K562 (cell line): ENCODE results near the gene FASTK. TPM values are rescaled to one million over a fixed set of nuclear protein-coding genes. Genes with fewer than 3 reads are reported as not detected.

Source experiments
- BRD4 ChIP-seq: fragments of 200-600 bp; sonication (generic); IDR thresholded peaks from 2 replicates; pipeline ENCODE4 v1.6.1; 2017; ENCODE audit warnings: inconsistent platforms
- CBX3 ChIP-seq, 2 experiments: IDR thresholded peaks; 1 replicate in 1 of 2; 2 replicates in 1 of 2; pipeline ENCODE4 v1.6.1; 2012; ENCODE audit warnings: inconsistent platforms in 2 of 2, low read length in 2 of 2, borderline replicate concordance in 1 of 2, control low read depth in 1 of 2
- DDX20 ChIP-seq: fragments of 450-650 bp; IDR thresholded peaks from 2 replicates; pipeline ENCODE4 v1.6.1; 2016; ENCODE audit warnings: missing genetic modification characterization, low read depth, mild to moderate bottlenecking, missing compliant biosample characterization, moderate library complexity
- GABPB1 ChIP-seq: sonication (generic); formaldehyde crosslinking; IDR thresholded peaks from 2 replicates; pipeline ENCODE4 v1.8.0; 2022; ENCODE audit warnings: mild to moderate bottlenecking, missing genetic modification reagents
- MAFK ChIP-seq: IDR thresholded peaks from 2 replicates; pipeline ENCODE4 v1.6.1; 2011; ENCODE audit warnings: low read length, improper control_type of control experiment
- NFXL1 ChIP-seq: fragments of 450-650 bp; formaldehyde crosslinking; IDR thresholded peaks from 2 replicates; pipeline ENCODE4 v1.4.0; 2021; ENCODE audit warnings: mild to moderate bottlenecking
- PBX2 ChIP-seq, 2 experiments: IDR thresholded peaks in 1 of 2; conservative IDR thresholded peaks in 1 of 2; 2 replicates each; pipeline ENCODE4 v1.6.1; 2016; ENCODE audit warnings: low read depth in 2 of 2, mild to moderate bottlenecking in 1 of 2, missing compliant biosample characterization in 1 of 2, missing genetic modification characterization in 1 of 2, moderate library complexity in 1 of 2
- RAD51 ChIP-seq: fragments of 450-650 bp; IDR thresholded peaks from 2 replicates; pipeline ENCODE4 v1.7.1; 2016; ENCODE audit warnings: low read depth, mild to moderate bottlenecking, borderline replicate concordance
- RBBP5 ChIP-seq: fragments of 200-600 bp; sonication (generic); IDR thresholded peaks from 2 replicates; pipeline ENCODE4 v1.6.1; 2012; ENCODE audit warnings: borderline replicate concordance, mild to moderate bottlenecking, low read length, control low read depth, inconsistent platforms; ENCODE audit not compliant: insufficient read depth, poor library complexity, severe bottlenecking
- ZNF76 ChIP-seq: fragments of 250-450 bp; sonication (Bioruptor Pico); IDR thresholded peaks from 2 replicates; pipeline ENCODE4 v1.4.0; 2020; ENCODE audit warnings: mild to moderate bottlenecking, moderate library complexity, borderline replicate concordance
- ZNF79 ChIP-seq: fragments of 250-450 bp; sonication (Bioruptor Pico); IDR thresholded peaks from 2 replicates; pipeline ENCODE4 v1.4.0; 2020; ENCODE audit warnings: low read depth, mild to moderate bottlenecking, moderate library complexity
- polyA plus RNA-seq, 8 experiments: library from polyadenylated mRNA; depleted of rRNA in 4 of 8; stranded (reverse) in 5 of 8; unstranded in 3 of 8; fragments of >200 nt; fragmentation: Nextera tagmentation in 2 of 8; fragmentation: Illumina TruSeq in 1 of 8; extraction: Ambion mirVana in 2 of 8; extraction: Trizol in 1 of 8; gene quantifications; 2 replicates each; pipeline versions ENCODE4 v1.2.1 to v1.2.3, GENCODE V29; 2011 to 2014; ENCODE audit warnings: inconsistent platforms in 1 of 8, missing spikeins in 1 of 8
- total RNA-seq, 7 experiments: library from RNA; depleted of rRNA in 6 of 7; stranded (reverse); fragments of >200 nt in 6 of 7; fragmentation: Illumina TruSeq in 2 of 7; extraction: Trizol in 2 of 7; gene quantifications; 2 replicates each; pipeline versions ENCODE4 v1.2.1 to v1.2.3, GENCODE V29; 2011 to 2021; ENCODE audit warnings: low replicate concordance in 1 of 7
- TF ChIP-seq, protein P1 (sequence below): sonication (generic); formaldehyde crosslinking; IDR thresholded peaks from 2 replicates; pipeline ENCODE4 v1.8.0; 2023; ENCODE audit warnings: mild to moderate bottlenecking, missing genetic modification reagents
- TF ChIP-seq, protein P2 (sequence below), 2 experiments: fragments of 450-650 bp; IDR thresholded peaks; 2 replicates each; pipeline ENCODE4 v1.6.1; 2018; ENCODE audit warnings: mild to moderate bottlenecking in 2 of 2, low read depth in 1 of 2; ENCODE audit not compliant: partially characterized antibody in 2 of 2

Gene FASTK
- total and polyA plus RNA-seq, 9 of the 15 experiments (the other 6 are each of a cell fraction or from before 2014, with no cell fraction given), result 0.51 to 150 (median 48.2) TPM

DNA sequence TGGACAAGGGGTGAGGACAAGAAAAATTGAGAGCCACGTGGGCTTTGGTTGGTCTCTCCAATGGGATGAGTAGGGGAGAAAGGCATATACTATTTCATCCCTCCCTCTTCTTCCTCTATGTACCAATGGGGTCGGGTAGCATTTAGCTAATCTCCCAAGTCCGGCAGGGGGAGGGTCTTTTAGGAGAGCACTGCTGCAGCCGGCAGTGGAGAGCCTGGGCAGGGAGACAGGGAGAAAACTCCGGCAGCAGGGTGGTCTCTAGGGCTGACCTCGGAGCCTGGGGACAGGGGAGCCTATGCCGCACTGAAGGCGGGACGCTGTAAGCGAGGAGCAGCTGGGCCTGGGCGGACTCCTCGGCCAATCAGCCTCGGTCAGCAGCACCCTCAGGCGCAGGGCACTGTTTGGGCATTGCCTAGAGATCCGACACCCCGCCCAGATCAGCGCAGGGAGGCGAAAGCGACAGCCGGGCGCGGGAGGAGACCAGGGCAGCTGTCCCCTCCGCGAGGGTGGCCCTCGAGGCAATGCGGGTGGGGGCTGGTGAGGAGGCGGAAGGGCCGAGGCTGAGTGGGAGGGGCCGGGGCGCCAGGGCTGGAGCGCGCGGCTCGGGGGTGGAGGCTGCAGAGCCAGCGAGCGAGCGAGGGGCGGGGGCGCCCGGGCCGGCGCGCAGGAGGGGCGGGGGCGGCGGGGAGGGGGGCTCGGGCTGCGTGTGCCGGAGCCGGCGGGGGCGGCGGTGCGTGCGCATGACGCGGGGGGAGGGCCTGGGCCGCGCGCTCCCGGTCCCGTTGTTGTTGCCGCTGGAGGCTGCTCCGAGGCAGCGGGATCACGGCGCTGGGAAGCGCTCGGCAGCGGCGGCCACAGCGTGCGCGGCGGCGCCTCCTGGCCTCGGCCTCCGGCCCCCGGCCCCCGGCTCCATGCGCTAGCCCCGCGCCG lies 5.3 kb upstream of the FASTK start, which contains the start of gene AGAP3 (continued):
- peak; percentile 73 for TF ChIP-seq RBBP5
- TF ChIP-seq, protein P1, sequence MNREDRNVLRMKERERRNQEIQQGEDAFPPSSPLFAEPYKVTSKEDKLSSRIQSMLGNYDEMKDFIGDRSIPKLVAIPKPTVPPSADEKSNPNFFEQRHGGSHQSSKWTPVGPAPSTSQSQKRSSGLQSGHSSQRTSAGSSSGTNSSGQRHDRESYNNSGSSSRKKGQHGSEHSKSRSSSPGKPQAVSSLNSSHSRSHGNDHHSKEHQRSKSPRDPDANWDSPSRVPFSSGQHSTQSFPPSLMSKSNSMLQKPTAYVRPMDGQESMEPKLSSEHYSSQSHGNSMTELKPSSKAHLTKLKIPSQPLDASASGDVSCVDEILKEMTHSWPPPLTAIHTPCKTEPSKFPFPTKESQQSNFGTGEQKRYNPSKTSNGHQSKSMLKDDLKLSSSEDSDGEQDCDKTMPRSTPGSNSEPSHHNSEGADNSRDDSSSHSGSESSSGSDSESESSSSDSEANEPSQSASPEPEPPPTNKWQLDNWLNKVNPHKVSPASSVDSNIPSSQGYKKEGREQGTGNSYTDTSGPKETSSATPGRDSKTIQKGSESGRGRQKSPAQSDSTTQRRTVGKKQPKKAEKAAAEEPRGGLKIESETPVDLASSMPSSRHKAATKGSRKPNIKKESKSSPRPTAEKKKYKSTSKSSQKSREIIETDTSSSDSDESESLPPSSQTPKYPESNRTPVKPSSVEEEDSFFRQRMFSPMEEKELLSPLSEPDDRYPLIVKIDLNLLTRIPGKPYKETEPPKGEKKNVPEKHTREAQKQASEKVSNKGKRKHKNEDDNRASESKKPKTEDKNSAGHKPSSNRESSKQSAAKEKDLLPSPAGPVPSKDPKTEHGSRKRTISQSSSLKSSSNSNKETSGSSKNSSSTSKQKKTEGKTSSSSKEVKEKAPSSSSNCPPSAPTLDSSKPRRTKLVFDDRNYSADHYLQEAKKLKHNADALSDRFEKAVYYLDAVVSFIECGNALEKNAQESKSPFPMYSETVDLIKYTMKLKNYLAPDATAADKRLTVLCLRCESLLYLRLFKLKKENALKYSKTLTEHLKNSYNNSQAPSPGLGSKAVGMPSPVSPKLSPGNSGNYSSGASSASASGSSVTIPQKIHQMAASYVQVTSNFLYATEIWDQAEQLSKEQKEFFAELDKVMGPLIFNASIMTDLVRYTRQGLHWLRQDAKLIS (CRISPR knock-in tag), result no peak
- no peak for TF ChIP-seq DDX20 (tag)
- TF ChIP-seq ZNF79 (CRISPR knock-in tag), result no peak
- TF ChIP-seq ZNF76 (CRISPR knock-in tag), result no peak
- TF ChIP-seq MAFK, result no peak
- no peak for TF ChIP-seq CBX3 (IDR thresholded peaks at IDR 0.05; ENCODE audit: borderline replicate concordance in 1 of 2, low read length in 2 of 2)
- TF ChIP-seq RAD51, result 0 out of 2 replicates have a peak, but pooled peaks have one; percentile 49
- no peak for TF ChIP-seq BRD4
- no peak for TF ChIP-seq PBX2 (CRISPR knock-in tag; IDR thresholded peaks at IDR 0.05; ENCODE audit: low read depth)
- no peak for TF ChIP-seq PBX2 (tag; conservative IDR thresholded peaks at IDR 0.05; ENCODE audit: low read depth)
- TF ChIP-seq NFXL1, result no peak
- TF ChIP-seq GABPB1 (CRISPR knock-in tag), result no peak
- TF ChIP-seq, protein P2, sequence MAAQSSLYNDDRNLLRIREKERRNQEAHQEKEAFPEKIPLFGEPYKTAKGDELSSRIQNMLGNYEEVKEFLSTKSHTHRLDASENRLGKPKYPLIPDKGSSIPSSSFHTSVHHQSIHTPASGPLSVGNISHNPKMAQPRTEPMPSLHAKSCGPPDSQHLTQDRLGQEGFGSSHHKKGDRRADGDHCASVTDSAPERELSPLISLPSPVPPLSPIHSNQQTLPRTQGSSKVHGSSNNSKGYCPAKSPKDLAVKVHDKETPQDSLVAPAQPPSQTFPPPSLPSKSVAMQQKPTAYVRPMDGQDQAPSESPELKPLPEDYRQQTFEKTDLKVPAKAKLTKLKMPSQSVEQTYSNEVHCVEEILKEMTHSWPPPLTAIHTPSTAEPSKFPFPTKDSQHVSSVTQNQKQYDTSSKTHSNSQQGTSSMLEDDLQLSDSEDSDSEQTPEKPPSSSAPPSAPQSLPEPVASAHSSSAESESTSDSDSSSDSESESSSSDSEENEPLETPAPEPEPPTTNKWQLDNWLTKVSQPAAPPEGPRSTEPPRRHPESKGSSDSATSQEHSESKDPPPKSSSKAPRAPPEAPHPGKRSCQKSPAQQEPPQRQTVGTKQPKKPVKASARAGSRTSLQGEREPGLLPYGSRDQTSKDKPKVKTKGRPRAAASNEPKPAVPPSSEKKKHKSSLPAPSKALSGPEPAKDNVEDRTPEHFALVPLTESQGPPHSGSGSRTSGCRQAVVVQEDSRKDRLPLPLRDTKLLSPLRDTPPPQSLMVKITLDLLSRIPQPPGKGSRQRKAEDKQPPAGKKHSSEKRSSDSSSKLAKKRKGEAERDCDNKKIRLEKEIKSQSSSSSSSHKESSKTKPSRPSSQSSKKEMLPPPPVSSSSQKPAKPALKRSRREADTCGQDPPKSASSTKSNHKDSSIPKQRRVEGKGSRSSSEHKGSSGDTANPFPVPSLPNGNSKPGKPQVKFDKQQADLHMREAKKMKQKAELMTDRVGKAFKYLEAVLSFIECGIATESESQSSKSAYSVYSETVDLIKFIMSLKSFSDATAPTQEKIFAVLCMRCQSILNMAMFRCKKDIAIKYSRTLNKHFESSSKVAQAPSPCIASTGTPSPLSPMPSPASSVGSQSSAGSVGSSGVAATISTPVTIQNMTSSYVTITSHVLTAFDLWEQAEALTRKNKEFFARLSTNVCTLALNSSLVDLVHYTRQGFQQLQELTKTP (IDR thresholded peaks at IDR 0.05; ENCODE audit: low read depth in 1 of 2, partially characterized antibody in 2 of 2), result peak in 1 of 2 experiments; percentile 13
